NCI-H128 (cell line): ENCODE data around the gene CHRND.

Source experiments
- DNase-seq: peaks from one replicate; lab custom pipeline; 2025; ENCODE audit not compliant: unreplicated experiment; lab: John Stamatoyannopoulos, UW

CHRND gene

GRCh38 chr2:232525791-232526371 is at the start of gene CHRND:
TSS of gene CHRND (plus strand) at chr2:232526160. CDS start at chr2:232526216, 56 bp downstream.
- no peak for DNase-seq

GRCh38 chr2:232476791-232477190 is 49.2 kb upstream of the CHRND start:
- DNase-seq = no peak

GRCh38 chr2:232477751-232478510 is 48.0 kb upstream of the CHRND start:
- no peak for DNase-seq

- DNase-seq = no peak
Observed at GRCh38 chr2:232478571-232479340, 47.2 kb upstream of the CHRND start.

GRCh38 chr2:232479341-232480200 is 46.4 kb upstream of the CHRND start:
- DNase-seq = no peak

- no peak for DNase-seq
Observed at GRCh38 chr2:232480201-232481190, 45.5 kb upstream of the CHRND start.

GRCh38 chr2:232481322-232482140 is 44.4 kb upstream of the CHRND start:
- DNase-seq = no peak

GRCh38 chr2:232482301-232483238 is 43.4 kb upstream of the CHRND start:
- no peak for DNase-seq

GRCh38 chr2:232483311-232483922 is 42.5 kb upstream of the CHRND start:
- DNase-seq = no peak

- DNase-seq = no peak
Observed at GRCh38 chr2:232483923-232484627, 41.9 kb upstream of the CHRND start.

- DNase-seq = no peak
Observed at GRCh38 chr2:232484628-232485347, 41.2 kb upstream of the CHRND start.

- DNase-seq = no peak
Observed at GRCh38 chr2:232485348-232485756, 40.6 kb upstream of the CHRND start.

GRCh38 chr2:232485757-232486557 is 40.0 kb upstream of the CHRND start:
- DNase-seq = no peak

GRCh38 chr2:232486558-232487384 is 39.2 kb upstream of the CHRND start:
- no peak for DNase-seq
